Activated naive CD4-positive, alpha-beta T cell treated with anti-CD3 and anti-CD28 coated beads, Interleukin-2, amount 50 U/mL, for 72 hours (primary cell): ENCODE data around the gene PCSK1. TPM values are rescaled to one million over a fixed set of nuclear protein-coding genes. Genes with fewer than 3 reads are reported as not detected.

Experiments used
- ATAC-seq, 2 donors: fragments of 150-1000 bp; cut with Tn5 transposase; 2 replicates each; pipeline ENCODE4 v1.10.0; 2021; ENCODE audit warnings: mild to moderate bottlenecking in 2 of 2, moderate library complexity in 2 of 2
- DNase-seq, 2 donors: peaks; one replicate each; pipeline ENCODE4 v3.0.0; 2021 to 2022; ENCODE audit warnings: low spot score in 2 of 2
- H3K27ac Mint-ChIP-seq, 2 donors: one replicate each; pipeline ENCODE4 v1.8.0; 2022; ENCODE audit warnings: mild to moderate bottlenecking in 2 of 2, mixed read lengths in 2 of 2
- H3K36me3 Mint-ChIP-seq, 2 donors: one replicate each; pipeline ENCODE4 v1.8.0; 2022; ENCODE audit warnings: mixed read lengths in 2 of 2
- H3K9me3 Mint-ChIP-seq, 2 donors: one replicate each; pipeline ENCODE4 v1.8.0; 2022; ENCODE audit warnings: mixed read lengths in 2 of 2
- total RNA-seq, 2 donors: library from RNA; stranded (reverse); gene quantifications; one replicate each; pipeline ENCODE4 v1.2.3, GENCODE V29; 2022

Gene PCSK1
- total RNA-seq, 2 donors from 2014 or later = not detected

GRCh38 chr5:96347502-96348292, 85.4 kb downstream of the PCSK1 start:
- Mint-ChIP-seq H3K36me3 (no peaks in the 10 kb centered on the region), H3K27ac (no peak overlapping the region), H3K9me3 (no peaks in the 10 kb centered on the region)
- ATAC-seq (no peak), DNase-seq (no peak)

GRCh38 chr5:96344678-96345577, 88.1 kb downstream of the PCSK1 start:
- Mint-ChIP-seq H3K9me3 (no peaks in the 10 kb centered on the region), H3K27ac (no peak overlapping the region), H3K36me3 (no peaks in the 10 kb centered on the region)
- ATAC-seq = peak; percentile 88 to 90
- no peak for DNase-seq

GRCh38 chr5:96343094-96343493, 90.0 kb downstream of the PCSK1 start:
- Mint-ChIP-seq H3K27ac (no peak overlapping the region), H3K9me3 (no peaks in the 10 kb centered on the region), H3K36me3 (no peaks in the 10 kb centered on the region)
- ATAC-seq (no peak), DNase-seq (no peak)

GRCh38 chr5:96342581-96342980, 90.5 kb downstream of the PCSK1 start:
- H3K27ac Mint-ChIP-seq = no peak overlapping the region
- no peak for ATAC-seq
- H3K36me3 Mint-ChIP-seq = no peaks in the 10 kb centered on the region
- H3K9me3 Mint-ChIP-seq = no peaks in the 10 kb centered on the region
- DNase-seq = no peak

Other genes with a start within 250 kb of the PCSK1 start
- 100 to 1,000 TPM in 1 of 2 donors, 10 to 100 TPM in 1; 97.5 to 169 TPM for gene CAST, start 229.1 kb upstream of the PCSK1 start, total RNA-seq